Iris pigment epithelial cell (primary cell): ENCODE measurements around the gene CDH13.
A peak's percentile ranks its signal among the peaks of the same experiment; 100 is the strongest.

Experiments
- DNase-seq: peaks from one replicate; pipeline ENCODE4 v3.0.0-alpha.2; 2011; ENCODE audit warnings: low read depth

Gene CDH13

DNA sequence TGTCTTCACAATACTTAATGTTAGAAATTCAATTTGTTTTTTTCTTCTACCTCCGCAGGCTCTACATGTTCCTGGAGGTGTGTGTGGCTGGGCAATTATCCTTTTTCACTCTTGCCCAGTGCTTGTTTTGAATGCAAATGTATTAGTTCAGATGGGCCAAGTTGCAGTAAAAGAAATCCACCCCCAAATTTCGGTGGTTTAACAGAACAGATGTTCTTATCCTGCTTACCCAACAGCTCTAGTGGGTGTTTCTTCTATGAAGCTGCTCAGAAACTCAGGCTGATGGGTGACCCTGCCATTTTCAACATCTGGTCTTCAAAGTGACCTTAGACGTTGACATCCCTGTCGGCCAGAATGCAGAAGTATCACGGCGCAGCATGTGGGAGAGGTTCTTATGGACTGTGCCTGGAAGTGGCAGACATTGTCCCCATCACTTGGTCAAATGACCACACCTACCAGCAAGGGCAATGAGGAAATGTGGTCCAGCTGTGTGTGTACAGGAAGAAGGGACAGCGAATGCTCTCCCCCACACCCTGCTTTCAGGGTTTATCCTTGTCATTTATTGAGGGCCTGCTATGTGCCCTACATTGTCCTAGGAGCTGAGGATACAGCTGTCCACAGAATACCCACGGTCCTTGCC is 157.3 kb downstream of the CDH13 start:
- no peak for DNase-seq

DNA sequence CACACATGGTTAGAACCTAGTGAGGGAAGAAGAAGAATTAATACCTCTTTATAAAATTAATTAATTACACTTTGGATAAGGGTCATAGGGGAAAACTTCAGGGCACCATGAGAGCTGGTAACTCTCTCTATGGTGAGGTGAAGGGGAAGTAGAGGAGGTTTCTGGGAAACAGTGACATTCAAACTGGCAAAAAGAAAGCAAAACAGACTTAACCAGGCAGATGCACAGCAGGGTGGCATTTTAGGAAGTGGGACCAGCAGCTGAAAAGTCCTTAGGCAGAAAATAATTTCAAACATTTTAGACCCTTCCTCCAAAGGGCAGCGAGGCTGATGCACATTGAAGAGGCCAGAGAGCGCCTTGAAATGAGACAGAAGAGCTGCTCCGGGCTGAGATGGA is 157.8 kb downstream of the CDH13 start:
- no peak for DNase-seq

DNA sequence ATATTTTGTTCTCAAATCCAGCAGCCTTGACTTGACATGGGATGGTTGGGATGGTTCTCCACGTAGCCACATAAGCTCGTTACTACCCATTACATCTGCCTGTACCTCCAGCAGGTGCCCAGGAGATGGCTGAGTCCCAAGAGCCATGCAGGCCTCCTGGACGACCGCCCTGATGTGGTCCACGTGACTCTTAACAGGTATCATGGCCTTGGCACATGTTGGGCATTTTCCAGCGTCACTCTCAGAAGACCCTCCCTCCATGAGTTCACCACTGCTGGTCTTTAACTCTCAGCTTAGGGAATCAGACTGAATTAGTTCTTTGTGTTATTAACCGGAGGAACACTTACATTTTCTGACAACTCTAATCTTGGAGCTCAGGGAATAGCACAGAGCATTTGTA is 161.5 kb downstream of the CDH13 start:
- no peak for DNase-seq

DNA sequence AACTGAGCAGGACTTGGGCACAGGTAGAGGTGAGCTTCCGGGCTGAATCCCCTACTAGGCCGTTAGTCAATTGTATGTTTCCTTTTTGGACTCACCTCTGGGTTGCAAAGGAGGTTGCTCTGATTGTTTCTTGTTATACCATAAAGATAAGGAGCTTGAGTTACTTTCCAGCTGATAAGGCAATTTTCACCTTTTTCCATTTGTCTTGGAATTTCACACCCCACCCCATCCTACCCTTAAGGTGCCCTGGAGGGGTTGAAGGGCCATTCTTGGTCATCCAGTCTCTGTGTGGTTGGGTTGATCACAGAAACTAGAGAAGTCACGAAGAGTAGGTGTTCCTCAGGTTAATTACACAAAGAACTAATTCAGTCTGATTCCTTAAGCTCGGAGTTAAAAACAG is 162.2 kb downstream of the CDH13 start:
- no peak for DNase-seq

DNA sequence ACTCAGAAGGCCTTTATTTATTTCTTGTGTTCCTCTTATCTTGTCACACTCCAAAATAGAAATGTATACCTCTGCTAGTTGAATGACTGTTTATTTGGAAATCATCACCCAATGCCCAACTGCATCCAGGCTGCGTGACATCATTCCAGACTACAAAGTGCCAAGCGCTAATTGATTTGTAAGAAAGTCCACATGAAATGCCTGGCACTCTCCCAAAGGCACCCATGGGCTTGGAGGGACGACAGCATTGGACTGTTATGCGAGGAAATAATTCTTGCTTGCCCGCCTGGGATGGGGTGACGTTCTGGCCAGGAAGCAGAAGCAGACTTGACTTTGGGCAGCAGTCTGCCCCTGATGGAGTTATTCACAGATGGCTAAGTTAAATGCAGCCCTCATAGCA is 165.9 kb downstream of the CDH13 start:
- no peak for DNase-seq

DNA sequence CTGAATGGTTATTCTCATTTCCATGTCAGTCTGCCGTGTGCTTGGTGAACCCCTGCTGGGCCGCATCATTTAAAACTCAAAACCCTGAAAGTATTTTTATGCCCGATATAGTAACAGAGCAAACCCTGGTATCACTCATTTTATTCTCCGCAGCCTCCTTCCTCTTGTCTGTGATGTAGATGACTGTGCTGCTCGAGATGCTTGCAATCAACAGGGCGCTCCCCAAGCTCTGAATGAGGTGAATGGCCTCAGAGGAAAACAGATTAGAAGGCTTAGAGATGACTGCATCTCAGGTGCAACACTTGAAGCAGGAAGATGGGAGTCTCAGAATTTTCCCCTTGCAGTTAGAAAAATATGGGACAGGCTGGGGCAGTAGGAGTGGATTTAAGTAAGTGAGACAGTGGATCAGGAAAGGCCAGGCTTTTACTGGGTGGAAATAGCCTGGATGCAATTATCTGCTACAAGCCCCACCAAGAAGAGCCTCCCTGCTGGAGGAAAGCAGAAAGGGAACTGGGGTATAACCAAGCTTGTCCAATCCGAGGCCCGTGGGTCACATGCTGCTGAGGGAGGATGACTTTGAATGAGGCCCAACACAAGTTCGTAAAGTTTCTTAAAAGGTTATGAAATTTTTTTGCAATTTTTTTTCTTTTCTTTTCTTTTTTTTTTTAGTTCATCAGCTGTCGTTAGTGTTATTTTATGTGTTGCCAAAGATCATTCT is 166.9 kb downstream of the CDH13 start:
- peak; percentile 9 for DNase-seq

DNA sequence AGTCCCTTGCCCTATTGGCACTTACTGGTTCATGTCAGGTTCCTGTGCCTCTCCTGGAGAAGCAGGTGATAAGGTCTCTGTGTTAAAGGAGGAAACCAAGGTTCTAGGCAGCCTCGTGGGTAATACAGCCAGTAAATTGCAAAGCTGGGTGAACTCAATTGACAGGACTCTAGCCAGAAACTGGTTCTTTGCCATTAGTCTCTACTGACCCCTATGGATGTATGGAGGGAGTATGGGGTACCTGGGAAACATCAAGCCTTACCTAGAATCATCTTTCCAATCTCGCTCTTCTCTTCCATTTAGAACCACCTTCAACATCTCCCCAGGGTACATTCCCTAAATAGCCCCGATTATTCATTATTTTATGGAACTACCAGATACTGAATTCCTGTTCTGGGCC is 169.3 kb downstream of the CDH13 start:
- no peak for DNase-seq

DNA sequence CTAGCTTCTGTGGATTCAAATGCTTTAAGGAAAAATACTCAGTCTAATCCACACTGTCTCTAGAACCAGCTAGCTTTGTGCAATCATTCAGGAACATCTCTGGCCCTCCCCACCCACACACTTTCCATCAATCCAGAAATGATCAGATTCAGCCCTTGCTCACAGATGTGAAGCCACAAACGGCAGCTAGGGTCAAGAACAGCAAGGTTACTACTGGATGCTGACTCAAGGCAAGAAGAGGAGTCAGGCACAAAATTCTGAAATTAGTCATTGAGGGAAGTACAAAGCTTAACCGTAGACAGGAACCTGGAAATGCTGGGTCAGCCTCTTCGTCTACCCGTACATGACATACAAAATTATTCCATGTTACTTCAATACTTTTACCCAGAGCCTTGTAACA is 174.6 kb downstream of the CDH13 start:
- DNase-seq, result peak; percentile 90

DNA sequence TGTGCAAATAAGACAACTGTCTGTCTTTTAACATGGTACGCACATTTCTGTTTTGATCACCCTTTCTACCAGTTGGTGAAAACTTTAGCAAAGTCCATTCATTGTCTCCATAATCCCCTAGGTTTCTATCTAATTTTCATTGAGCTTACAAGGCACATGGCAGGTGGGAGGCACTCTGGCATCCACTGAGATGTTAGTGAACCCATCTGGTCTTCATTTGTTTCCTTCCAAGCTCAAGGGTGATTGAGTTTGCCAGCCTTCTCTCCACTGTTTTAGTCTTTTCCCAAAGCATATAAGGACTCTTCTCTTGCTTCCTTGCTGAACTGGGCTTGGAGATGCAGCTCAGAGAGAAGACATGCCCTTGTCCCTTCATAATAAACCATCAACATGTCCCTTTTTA is 179.1 kb downstream of the CDH13 start:
- DNase-seq, result no peak

DNA sequence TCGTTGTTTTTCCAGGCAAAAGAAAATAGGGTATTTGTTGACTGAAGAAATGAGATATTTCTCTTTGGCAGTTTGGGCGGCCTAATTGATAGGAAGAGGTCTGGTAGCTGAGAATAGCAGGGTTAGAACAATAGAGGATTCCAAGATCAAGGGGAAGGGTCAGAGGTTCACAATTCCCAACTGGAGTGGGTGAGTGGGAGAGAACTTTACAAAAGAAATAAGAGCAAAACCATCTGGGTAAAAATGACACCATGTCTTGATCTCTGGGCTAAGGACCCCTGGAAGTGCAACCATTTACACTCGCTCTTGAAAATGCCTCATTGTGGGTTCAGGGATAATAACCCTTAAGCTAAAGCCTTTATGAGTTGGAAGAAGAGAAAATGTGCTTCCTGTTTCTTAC is 180.5 kb downstream of the CDH13 start:
- DNase-seq, result no peak

DNA sequence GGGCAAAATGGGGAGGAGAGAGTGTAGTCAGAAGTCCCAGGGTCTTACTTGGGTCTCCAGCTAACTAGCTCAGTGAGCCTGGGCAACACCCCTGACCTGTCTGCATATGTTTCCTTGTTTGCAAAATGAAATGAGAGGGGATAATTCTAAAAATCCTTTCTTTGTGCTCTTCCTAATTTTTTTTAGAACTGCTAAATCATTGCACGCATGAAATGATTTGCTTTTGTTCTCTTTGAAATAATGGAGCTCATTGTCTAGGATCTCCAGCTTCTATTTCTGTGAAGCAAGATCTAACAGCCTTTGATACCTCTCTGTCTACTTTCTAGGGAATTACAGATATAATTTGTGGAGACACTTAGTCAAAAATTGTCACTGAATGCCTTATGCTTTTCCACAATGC is 181.3 kb downstream of the CDH13 start:
- DNase-seq, result no peak

DNA sequence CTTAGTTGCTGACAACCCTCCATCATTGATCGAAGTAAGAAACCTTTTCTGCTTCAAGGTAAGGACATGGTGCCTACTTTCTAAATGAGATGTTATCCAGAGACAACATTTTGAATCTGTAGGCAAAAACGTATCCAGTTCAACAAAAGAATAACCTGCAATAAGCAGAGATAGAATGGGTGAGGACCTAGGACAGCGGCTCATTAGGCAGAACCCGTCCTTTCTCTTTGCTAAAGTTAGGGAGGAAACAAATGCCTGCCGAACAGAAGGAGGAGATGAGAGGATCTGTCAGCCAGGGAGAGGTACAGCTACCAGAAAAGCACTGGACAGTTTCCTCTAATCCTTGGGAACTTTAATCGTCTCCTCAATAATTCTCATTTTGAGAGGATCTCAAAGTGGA is 183.3 kb downstream of the CDH13 start:
- DNase-seq, result no peak

DNA sequence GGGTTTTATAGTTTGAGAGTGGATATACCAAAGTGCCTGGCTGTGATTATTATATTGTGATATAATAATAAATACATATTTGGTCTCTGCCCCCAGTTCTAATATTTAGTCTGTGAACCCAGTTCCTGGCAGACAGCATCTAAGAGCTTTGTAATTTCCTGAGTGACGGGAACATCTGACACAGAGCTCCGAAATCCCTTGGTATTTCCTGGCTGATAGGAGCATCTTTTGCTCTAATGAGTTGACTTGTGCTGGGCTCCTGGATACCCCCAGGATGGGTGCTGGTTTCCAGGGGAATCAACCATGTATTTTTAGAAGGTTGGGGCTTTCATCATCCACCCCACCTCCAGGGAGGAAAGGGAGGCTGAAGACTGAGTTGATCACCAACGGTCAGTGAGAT is 187.3 kb downstream of the CDH13 start:
- peak; percentile 53 for DNase-seq

DNA sequence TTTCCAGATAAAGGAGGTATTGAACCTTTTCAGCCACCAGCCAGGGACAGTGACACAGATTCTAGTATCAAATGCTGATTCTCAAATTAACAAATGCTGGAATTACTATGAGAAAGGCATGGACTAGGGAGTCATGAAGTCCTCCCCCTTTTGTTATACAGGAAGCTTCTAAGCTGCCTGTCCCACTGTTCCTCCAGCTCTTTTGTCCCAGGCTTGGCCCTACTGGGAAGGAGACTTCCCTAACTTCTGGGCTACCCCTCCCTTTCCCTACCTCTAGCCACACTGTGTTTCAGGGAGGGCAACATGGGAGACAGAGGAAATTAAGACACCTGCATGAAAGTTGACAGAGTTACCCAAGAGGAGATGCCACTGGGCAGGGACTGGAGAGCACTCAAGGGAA is 192.5 kb downstream of the CDH13 start:
- no peak for DNase-seq

DNA sequence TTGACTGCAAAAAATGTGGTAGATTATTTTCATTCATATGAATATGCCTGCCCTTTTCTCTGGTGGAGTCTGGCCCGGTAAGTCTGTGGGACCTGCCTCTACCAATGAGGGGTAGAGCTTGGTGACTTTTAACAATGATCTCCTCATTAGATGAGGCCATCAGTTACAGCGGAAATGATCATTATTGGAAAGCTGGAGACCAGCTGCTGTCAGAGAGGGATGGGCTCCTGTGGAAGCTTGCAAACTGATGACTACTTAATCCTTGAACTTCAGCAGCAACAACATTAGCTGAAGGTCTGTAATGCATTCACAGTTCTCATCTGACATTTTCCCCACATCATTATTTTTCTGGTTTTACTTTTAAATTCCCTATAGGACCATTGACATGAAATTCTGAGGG is 194.1 kb downstream of the CDH13 start:
- DNase-seq, result no peak

DNA sequence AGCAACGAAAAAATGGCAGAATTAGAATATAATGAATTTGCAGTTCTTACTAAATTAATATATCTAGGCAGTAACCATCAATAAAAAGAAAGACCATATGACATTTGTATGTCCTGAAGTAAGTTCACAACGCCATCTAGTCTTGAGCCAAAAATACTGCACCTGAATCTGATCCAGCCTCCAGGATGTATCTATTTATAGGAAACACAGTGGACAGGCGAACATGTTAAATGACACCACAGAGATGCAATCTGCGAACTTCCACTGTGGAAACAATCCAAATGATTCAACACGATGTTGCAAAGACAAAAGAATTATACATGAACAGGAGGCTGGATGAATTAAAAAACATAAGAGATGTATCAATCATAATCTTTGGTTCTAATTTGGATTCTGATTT is 197.6 kb downstream of the CDH13 start:
- no peak for DNase-seq

DNA sequence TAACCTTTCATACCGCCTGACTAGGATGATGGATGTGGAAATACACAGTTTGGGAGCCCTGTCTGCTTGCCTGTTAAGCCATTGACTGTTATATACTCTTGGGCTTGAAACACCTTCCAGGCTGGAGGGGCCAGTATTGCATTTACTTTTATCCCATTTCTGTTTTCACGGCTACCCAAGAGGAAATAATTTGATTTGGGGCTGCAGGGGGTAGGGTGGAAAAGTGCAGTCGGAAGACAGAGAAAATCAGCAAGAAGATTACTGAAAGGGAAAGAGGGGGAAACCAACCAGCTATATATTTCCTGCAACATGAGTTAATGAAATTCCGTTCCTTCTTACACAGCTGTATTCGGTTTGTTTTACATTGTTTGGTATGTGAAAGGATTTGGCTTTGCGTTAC is 202.5 kb downstream of the CDH13 start:
- no peak for DNase-seq

DNA sequence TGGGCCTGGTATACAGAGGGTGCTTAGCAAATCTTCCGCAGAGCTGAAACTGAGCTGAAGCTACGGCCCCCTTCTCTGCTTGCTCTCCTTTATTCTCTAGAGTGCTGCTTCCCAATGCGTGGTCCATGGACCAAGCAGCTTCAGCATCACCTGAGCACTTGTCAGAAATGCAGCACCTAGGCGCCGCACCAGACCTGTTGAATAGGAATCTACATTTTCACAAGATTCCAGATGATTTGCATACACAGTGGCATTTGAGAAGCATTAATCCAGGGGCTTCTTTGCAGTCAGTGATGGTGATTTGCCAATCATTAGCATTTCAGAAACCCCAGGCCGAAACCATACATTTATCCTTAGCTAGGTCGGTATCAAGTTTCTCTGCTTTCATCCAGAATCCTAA is 204.2 kb downstream of the CDH13 start:
- DNase-seq, result no peak

DNA sequence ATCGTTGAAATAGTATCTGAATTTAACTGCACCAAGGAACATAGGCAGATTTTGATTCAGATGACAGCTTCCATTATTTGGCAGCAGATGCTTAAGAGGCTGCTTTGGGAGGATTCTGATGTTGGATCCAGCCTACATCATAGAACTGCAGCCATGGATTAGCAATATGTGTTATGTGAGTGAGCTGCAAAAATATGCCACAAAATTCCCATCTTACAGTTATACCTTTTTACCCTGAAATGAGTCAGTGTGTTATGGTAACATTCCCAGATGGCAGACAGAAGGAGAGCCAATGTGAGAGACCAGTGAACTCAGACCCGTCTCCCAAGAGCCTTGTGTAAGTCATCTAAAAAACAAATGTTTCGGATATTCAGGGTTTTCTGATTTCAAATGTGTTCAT is 206.1 kb downstream of the CDH13 start:
- DNase-seq, result peak; percentile 62

DNA sequence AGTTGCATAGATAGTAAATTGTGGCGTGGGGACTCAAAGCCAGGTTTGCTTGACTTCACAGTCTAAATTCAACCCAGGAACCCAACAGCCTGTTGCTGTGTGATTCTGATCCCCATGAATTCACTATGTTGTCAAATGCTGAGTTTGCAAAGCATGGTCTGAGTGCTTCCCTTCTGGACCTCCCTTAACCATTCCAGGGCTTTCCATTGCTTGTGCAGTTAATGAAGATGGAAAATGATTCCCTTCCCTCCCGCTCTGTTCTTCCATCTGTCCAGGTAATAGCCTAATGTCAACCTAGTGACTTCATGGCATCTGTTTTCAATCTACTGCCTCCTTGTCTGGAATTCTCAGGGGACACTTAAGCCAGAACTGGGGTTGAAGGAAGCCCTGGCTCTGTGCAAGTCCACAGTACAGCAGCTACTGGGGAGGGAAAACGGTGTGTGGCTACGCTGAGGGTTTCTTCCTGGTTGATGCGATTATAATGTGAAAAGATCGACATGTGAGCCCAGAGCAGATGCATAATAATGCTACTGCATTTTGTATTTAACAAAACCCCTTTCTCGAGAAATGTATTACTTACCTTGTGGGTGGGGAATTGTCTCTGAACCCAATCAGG is 206.7 kb downstream of the CDH13 start:
- DNase-seq, result no peak

DNA sequence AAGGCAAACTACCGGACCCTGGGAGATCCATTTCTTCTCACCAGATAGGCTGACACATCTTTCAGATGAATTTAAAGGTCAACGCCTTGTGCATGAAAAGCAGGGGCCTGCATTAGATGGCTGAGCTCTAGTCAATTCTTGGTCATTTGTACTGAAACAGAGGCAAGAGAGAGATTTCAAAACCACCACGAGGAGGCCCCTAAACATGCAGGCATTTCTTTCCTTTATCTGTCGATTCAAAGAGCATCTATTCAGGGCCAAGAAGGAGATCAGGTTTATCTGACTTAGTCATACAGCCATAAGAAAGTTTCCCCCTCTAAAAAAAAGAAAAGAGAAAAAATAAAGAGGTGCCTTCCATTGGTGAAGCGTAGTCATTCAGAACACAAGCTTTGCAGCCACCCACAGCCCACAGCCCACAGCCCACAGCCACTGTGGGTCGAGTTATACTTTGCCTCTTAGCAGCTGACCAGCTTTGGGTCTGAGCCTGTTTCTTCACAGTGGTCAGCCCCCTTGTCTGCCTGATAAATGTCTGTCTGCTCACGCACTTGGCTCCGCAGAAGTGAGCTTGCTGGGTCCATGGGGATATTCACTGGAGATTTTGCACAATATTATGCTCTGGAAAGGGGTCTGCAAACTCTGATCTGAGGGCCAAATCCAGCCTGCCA is 207.5 kb downstream of the CDH13 start:
- peak; percentile 9 for DNase-seq

DNA sequence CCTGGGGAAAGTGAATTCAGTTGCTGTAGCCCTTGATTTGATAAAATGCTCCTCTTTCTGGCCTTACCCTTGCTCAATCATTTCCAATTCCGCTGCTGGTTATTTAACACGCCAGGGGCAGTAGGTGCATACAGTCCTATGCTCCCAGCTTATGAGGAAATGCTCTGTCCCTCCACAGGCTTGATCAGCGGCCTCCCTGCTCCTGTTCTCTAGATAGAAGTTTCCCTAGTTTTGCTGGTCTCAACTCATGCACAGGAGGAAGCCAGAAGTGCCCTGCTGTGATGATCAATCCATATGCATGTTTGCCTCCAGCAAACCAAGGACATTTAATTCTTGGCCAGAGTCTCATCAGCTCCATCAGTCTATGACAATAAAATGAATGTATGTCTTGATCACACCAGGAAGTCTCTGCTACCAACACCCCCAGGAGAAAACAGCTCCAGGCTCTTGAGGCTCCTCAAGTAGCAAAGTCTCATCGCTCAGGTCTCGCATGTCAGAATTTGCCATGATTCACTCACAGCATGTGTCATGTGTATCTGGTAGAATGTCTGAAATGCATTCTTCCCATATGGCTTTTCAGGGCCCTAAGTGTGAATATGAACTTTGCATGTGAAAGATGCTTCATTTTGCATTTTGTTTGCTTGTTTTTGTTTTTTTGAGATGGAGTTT is 208.9 kb downstream of the CDH13 start:
- DNase-seq, result peak; percentile 7

DNA sequence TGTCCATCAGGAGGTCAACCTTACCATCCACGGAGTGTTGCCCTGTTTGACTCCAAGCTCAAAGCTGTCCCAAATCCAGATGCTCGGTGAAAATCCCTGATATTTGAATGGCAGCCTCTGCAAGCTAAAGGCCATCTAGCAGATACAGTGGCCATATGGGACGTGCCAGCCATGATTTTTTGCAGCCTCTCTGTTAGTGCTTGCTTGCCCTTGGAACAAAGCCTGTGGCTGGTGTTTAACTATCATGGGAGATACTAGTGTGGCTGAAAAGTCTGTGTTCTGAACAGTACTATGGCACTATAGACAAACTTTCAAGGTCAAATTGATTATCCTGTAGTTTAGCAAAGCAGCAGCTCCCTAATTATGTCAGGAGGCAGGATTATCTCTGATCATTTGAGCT is 214.3 kb downstream of the CDH13 start:
- DNase-seq, result no peak
